Fibroblast of villous mesenchyme (primary cell): Measurements from ENCODE around the gene PAFAH2. TPM values are rescaled to one million over a fixed set of nuclear protein-coding genes. Genes with fewer than 3 reads are reported as not detected.

Experiments
- DNase-seq: peaks from one replicate; pipeline ENCODE4 v3.0.0-alpha.2; 2010; ENCODE audit warnings: low read depth
- H3K4me3 ChIP-seq: 2 replicates; pipeline ENCODE4 v1.5.1; 2011; ENCODE audit warnings: low read depth, mild to moderate bottlenecking, low read length
- total RNA-seq: library from RNA; depleted of rRNA; stranded (reverse); fragments of >200 nt; gene quantifications from 2 replicates; pipeline ENCODE4 v1.2.3, GENCODE V29; 2012
- TF ChIP-seq, protein P1 (sequence below): IDR thresholded peaks from 2 replicates; pipeline ENCODE4 v1.5.1; 2012; ENCODE audit warnings: low read depth, mild to moderate bottlenecking, low read length; ENCODE audit not compliant: insufficient read depth

PAFAH2 gene
- total RNA-seq, 1 donor = 11.2 TPM

DNA sequence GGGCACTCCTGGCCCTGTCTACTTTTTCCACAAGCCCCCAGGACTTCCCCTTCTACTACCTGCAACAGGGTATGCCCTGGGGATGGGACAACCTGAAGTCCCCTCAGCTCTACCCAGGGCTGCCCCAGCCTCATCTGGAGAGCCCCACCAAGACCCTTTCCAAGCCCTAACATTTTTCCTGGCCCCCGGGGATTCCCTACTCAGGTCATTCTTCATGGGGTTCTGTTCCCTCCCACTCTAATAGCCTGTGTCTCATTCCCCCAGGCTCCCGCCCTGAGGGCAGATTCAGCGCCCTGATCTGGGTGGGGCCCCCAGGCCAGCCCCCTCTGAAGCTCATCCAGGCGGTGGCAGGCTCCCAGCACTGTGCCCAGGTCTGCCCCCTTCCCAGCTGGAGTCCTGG, 33.3 kb upstream of the PAFAH2 start:
- TF ChIP-seq, protein P1, sequence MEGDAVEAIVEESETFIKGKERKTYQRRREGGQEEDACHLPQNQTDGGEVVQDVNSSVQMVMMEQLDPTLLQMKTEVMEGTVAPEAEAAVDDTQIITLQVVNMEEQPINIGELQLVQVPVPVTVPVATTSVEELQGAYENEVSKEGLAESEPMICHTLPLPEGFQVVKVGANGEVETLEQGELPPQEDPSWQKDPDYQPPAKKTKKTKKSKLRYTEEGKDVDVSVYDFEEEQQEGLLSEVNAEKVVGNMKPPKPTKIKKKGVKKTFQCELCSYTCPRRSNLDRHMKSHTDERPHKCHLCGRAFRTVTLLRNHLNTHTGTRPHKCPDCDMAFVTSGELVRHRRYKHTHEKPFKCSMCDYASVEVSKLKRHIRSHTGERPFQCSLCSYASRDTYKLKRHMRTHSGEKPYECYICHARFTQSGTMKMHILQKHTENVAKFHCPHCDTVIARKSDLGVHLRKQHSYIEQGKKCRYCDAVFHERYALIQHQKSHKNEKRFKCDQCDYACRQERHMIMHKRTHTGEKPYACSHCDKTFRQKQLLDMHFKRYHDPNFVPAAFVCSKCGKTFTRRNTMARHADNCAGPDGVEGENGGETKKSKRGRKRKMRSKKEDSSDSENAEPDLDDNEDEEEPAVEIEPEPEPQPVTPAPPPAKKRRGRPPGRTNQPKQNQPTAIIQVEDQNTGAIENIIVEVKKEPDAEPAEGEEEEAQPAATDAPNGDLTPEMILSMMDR = no peak
- H3K4me3 ChIP-seq = no peak overlapping the region
- no peak for DNase-seq

DNA sequence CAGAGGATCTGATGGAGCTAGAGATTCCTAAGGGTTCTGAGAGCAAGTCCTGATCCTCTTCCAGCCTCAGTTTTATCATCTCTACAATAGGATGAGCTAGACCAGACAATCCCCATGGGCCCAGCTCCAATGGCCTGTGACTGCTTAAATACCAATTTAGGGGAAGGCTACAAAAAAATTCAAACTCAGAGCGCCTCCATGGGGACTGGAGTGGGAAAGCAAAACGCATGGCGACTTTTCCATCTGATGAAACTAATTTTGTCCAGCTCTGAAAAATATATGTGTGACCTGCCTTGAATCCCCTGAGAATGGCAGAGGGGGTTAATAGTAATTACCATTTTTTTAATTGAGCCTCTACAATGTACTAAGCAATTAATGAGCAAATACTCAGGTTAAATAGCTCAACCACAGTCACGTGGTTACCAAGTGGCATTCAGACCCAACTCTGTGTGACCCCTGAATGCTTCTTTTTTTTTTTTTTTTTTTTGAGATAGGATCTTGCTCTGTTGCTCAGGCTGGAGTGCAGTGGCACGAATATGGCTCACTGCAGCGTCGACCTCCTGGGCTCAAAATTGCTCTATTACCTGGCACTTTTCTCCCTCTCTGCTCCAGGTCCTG, 32.1 kb upstream of the PAFAH2 start:
- no peak overlapping the region for H3K4me3 ChIP-seq
- no peak for DNase-seq

DNA sequence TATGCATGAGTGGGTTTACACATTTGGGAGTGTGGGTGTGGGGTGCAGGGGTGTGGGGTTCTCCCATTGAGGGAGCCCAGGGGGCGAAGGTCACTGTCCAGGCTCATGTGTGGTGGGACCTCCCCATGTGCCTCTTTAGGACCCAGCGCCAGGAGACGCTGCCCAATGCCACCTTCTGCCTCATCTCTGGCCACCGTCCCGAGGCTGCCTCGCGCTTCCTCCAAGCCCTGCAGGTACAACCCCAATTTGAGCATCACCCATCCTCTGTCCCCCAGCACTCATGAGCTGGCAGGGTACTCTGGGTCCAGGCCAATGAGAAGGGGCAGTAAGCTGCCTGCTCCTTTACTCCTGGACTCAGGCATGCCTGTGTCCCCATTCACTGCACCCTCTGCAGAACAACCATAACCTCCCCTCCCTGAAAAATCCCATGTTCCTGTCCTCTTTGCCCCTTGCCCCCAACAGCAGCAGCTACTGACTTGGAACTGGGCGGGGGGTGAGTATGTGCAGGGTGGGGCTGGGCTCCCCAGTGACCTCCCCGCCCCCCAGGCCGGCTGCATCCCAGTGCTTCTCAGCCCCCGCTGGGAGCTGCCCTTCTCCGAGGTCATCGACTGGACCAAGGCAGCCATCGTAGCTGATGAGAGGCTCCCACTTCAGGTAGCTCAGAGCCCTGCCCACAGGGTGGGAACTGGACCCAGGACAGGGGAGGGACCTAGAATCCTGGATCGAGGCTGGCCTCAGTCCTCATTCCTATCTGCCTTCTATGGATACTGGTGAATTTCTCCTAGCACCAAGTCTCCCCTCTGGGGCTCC, 31.4 kb upstream of the PAFAH2 start:
- no peak overlapping the region for H3K4me3 ChIP-seq
- TF ChIP-seq, protein P1 = no peak
- no peak for DNase-seq

More for the DNA sequence above, 32.1 kb upstream of the PAFAH2 start:
- TF ChIP-seq, protein P1 = no peak

DNA sequence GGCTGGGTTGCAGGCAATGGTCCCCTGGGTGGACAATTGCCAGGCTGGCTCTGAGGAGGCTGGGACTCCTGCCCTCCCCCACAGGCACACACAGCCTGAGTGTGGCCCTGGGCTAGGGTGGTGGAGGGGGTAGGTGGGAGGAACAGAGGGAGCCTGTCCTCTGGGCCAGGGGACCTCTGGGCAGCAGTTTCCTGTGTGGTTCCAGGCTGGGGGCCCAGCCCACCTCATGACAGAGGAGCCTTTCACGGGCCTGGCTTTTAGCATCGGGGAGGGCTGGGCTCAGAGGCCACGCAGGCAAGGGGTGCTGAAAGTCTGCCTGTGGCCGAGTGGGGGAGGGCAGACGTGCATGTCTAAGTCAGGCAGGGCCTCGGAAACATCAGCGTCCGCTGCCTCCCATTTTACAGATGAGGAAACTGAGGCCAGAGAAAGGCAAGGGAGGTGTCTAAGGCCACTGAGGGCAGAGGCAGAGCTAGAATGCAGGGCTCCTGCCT, 30.7 kb upstream of the PAFAH2 start:
- H3K4me3 ChIP-seq = no peak overlapping the region
- DNase-seq = no peak
- TF ChIP-seq, protein P1 = no peak

DNA sequence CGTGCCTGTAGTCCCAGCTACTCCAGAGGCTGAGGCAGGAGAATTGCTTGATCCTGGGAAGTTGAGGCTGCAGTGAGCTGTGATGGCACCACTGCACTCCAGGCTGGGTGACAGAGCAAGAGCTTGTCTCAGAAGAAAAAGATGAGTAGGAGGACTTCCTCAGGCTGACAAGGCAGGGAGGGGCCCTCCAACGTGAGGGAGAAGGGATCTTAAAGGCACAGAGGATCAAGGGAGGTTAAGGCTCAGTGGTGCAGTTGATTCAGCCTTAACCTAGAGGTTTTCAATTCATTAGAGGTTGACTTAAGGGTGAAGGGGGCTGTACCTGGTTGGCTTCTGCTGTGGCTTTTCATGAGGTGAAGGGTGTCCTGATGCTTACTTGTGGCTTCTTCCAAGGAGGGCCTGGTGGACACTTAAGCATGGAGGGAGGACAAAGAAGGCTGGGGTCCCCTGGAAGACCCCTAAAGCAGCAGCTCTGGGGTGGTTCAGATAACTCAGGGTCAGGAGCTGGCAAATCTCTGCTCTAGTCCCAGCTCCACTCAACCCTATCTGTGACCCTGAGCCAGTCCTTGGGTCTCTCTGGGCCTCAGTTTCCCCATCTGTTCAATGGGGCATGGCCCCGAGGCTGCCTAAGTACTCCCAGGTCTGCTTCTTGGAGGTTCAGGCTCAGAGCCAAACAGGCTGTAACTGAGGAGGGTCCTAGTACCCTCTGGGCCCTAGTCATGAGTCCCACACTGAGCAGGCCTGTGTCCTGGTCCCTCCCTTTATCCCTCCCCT, 30.0 kb upstream of the PAFAH2 start:
- no peak overlapping the region for H3K4me3 ChIP-seq
- no peak for DNase-seq
- TF ChIP-seq, protein P1 = no peak

DNA sequence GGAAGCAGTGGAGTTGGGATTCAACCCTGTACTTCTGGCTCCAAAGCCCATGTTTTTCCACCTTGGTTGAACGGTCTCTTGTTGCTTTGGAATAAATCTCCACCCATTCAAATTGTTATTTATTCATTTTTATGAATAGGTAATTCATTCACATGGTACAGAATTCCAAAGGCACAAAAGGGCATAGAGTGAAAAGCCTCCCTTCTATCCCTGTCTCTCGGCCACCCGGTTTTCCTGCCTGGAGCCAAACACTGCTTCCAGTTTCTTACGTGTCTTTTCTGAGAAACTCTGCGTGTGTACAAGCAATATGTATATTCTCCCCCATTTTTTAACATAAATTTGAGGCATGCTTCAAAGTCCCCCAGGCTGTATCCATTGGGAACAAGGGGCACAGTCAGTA, 27.7 kb upstream of the PAFAH2 start:
- H3K4me3 ChIP-seq = no peak overlapping the region
- DNase-seq = no peak
- TF ChIP-seq, protein P1 = no peak
